ENCODE results near the gene TSHZ2.

The TSHZ2 gene

GRCh38 chr20:52972190-52972937, at the start of gene TSHZ2:
Gene TSHZ2 (plus strand): TSS chr20:52972358. CDS start chr20:52973294, 936 bp downstream.
- in situ Hi-C loops (cut with MboI; ENCODE audit: low sequenced_read_pairs) = no loop called here

DNA sequence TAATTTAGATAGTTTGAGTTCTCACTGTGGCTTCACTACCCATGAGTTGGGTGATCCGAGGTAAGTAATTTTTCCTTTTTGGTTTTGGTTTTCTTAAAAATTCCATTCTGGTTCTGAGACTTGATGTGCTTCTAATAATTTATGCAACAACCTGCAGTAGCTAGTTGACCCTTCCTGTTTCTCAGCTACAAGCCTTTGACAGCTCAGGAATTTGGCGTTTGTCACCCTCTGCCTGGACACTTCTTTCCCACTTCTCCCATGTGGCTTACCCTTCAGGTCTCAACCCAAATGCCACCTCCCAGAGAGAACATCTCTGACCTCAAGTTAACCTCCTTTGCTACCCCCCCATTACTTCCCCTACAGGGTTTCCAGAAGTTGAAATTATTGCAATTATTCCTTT, 49.7 kb upstream of the TSHZ2 start:
- in situ Hi-C loops (cut with MboI; ENCODE audit: low sequenced_read_pairs) = no loop called here

- in situ Hi-C loops (cut with MboI; ENCODE audit: low sequenced_read_pairs) = no loop called here
Observed at GRCh38 chr20:52923123-52923937, 48.8 kb upstream of the TSHZ2 start.

DNA sequence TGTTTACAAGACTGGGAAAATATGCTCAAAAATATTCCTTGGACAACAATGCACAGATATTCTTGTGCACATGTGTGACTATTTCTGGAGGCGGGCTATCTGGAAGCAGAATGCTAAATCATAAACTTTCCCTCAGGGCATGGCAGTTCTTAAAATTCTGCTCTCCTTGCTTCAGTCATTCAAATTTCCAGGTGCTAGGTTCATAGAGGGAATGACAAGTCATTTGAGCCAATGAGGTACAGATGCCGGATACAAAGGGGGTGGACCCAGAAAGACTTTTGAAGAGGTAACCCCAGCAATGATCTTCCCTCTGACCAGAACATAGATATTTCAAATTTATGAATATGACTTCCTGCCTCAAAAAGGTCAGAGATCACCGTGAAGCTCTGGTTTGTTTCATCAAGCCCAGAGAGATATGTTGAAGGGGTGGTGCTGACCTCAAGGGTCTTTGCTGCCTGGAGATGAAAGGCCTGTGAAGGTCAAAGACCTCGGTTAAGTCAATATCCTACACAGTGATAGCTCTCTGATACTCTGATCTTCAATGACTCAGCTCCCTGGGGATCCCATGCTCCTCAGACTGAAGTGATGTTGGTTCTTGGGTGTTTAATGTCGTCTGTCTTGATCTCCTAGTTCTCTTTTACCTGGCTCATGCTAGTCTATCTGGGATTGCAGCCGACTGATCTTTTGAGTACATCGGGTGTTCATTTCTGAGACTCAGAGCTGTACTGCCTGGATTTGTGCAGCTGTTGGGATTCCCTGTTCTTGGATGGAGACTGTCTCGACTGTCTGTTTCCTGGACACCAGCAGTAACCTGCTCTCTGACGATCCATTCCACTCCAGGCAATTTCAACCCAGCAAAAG, 47.5 kb upstream of the TSHZ2 start:
- in situ Hi-C loops (cut with MboI; ENCODE audit: low sequenced_read_pairs) = no loop called here

- in situ Hi-C loops (cut with MboI; ENCODE audit: low sequenced_read_pairs) = no loop called here
Observed at GRCh38 chr20:52926505-52926904, 45.7 kb upstream of the TSHZ2 start.

GRCh38 chr20:52933867-52934266, 38.3 kb upstream of the TSHZ2 start:
- in situ Hi-C loops (cut with MboI; ENCODE audit: low sequenced_read_pairs) = no loop called here

DNA sequence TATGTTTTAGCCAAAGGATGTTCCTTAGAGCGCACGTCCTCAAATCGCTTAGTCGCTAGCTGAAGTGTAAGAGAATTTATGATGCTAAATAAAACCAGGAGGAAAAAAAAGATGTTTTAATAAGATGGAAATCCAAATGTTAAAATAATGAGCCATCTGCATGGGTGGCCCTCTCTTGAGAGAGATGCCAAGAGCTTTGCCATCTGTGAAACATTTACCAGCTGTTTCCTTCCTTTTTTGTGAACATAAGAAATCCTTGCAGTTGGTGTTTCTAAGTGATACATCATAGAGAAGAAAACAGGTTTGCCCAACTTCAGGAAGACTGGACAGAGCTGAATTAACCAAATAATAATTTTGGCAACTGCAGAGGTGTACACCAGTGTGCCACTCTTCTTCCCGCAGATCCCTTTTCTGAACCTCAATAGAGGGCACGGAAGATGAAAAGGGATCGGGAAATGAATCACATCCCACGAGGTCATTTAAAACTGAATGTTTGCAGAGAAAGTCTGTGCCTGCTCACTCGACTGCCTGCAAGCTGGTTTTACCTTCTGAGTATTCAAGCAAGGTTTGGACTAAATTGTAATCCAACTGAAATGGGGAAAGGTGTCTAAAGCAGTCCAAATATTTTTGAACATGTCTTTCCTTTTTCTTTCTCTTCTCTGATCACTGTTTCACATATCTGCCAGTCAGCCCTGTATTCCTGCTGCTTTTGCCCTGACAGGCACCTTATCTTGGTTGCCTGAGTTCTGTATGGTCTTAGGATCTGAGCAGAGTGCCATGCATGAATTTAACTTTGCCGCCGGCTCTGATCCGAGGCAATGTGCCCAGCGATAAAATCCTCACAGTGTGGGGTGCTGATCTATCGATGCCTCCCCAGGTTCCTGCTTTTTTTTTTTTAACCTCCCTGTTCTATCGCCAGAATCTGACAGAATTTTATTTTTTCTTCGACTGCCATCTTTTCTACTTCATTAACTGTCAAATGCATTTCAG, 35.5 kb upstream of the TSHZ2 start:
- in situ Hi-C loops (cut with MboI; ENCODE audit: low sequenced_read_pairs) = no loop called here

- in situ Hi-C loops (cut with MboI; ENCODE audit: low sequenced_read_pairs) = no loop called here
Observed at GRCh38 chr20:52937591-52938100, 34.5 kb upstream of the TSHZ2 start.

GRCh38 chr20:52939141-52939540, 33.0 kb upstream of the TSHZ2 start:
- in situ Hi-C loops (cut with MboI; ENCODE audit: low sequenced_read_pairs) = no loop called here

- in situ Hi-C loops (cut with MboI; ENCODE audit: low sequenced_read_pairs) = no loop called here
Observed at GRCh38 chr20:52941808-52942207, 30.4 kb upstream of the TSHZ2 start.

DNA sequence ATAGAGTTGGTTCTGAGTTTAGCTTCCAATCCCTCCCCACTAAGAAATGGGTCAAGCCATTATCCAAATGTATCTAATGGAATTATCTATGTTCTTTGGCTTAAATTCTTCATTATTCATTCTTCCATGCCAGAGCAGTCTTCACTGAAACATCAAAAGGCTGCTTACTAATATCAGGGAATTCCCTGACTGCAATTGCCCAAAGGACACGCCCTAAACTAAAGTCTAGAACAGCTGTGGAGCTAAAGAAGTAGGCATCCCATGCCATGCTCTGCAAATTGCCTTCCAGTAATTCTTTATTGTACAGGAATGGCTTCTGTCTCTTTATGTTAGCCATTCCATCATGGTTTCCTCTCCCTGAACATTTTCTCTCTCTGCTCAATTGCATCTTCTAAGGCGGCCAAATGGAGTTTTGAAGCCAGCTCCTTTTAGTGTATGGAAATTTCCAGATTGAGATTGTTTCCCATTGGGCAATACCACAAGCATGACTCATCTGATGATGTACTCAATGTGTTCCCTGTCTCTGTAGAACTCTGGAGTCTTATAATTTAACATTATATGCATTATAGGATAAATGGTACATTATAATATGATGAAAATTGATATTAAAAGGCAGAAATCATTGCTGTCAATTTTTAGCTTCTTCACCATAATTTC, 28.8 kb upstream of the TSHZ2 start:
- in situ Hi-C loops (cut with MboI; ENCODE audit: low sequenced_read_pairs) = no loop called here

DNA sequence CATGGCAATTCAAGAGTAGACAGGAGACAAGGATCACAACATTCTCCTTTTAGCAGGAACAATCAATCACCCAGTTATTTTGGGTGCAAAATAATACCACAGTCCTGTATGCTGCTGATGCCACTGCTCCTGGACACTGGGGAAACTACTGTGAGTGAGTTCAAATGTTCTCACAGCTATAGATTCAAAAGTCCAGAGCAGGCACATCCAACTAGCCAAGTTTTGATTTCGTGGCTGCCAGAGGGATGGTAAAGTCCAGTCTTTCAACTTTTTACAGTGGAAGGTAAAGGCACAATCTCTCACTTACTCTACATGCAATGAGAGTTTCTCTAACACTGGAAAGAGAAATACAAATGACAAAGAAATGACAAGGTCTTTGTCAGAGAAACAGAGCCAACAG, 26.9 kb upstream of the TSHZ2 start:
- in situ Hi-C loops (cut with MboI; ENCODE audit: low sequenced_read_pairs) = no loop called here

DNA sequence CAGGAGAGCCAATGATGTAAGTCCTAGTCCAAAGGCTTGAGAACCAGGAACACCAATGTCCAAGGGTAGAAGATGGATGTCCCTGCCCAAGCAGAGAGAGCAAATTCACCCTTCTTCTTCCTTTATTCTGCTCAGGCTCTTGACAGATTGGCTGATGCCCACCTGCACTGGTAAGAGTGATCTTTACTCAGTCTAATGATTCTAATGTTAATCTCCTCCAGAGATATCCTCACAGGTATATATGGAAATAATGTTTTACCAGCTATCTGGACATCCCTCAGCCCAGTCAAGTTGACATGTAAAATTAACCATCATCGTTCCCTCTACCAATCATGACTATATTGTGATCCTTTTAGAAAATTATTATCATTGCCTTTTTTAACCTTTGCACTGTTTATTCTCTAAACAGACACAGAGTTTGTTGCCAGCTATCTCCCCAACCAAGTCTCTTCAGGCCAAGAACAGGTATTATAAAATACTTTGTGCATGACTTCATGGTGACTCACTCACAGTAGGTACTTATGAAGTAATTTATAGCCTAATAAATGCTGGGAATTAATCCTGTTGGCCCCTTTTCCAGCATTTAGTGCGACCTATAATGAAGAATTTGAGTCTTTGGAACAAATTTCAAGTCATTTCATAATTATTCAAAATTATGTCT, 26.2 kb upstream of the TSHZ2 start:
- in situ Hi-C loops (cut with MboI; ENCODE audit: low sequenced_read_pairs) = no loop called here

- in situ Hi-C loops (cut with MboI; ENCODE audit: low sequenced_read_pairs) = no loop called here
Observed at GRCh38 chr20:52948491-52948890, 23.7 kb upstream of the TSHZ2 start.

DNA sequence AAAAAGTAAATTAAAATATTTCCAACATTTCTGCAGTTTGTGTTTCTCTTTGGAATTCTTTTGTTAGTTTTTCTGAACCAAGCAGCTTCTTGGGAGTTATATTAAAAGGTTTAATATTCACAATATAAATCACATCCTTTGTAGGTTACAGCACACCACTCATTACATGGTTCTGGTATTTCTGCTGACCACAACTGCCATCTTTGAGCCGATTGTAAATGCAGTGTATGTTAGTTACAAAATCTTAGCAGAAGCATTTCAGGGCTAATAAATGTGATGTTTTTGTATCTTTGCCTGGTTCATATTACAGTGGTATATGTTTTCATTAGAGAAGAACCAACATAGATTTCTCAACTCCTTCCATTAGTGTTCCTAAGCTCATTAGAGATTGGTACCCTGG, 19.1 kb upstream of the TSHZ2 start:
- in situ Hi-C loops (cut with MboI; ENCODE audit: low sequenced_read_pairs) = no loop called here

GRCh38 chr20:52954849-52955248, 17.3 kb upstream of the TSHZ2 start:
- in situ Hi-C loops (cut with MboI; ENCODE audit: low sequenced_read_pairs) = no loop called here

- in situ Hi-C loops (cut with MboI; ENCODE audit: low sequenced_read_pairs) = no loop called here
Observed at GRCh38 chr20:52958211-52958610, 13.9 kb upstream of the TSHZ2 start.

DNA sequence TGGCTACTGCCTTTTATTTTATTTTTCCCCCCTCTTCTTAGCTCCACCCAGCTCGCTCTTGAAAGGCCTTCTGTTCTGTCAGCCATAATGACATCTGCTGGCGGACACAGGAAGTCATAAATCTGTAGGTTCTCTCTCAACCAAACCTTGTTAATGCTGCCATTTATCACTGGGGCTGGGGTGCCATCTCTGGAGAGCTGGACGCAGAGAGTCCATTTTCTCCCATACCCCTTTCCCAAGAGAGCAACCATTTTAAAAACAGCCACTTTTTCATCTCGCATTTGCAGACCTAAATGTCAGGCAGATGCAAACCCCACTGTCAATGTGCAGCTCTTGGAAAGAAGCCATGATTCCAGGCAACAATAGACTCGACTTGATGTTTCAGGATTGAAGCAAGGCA, 13.0 kb upstream of the TSHZ2 start:
- in situ Hi-C loops (cut with MboI; ENCODE audit: low sequenced_read_pairs) = no loop called here

- in situ Hi-C loops (cut with MboI; ENCODE audit: low sequenced_read_pairs) = no loop called here
Observed at GRCh38 chr20:52962183-52962582, 10.0 kb upstream of the TSHZ2 start.
